Measurements from ENCODE around the gene CALHM6. TPM values are rescaled to one million over a fixed set of nuclear protein-coding genes. Genes with fewer than 3 reads are reported as not detected.

Gene CALHM6
- total RNA-seq, 2 experiments from 2014 or later: 10.9 to 11.3 TPM

DNA sequence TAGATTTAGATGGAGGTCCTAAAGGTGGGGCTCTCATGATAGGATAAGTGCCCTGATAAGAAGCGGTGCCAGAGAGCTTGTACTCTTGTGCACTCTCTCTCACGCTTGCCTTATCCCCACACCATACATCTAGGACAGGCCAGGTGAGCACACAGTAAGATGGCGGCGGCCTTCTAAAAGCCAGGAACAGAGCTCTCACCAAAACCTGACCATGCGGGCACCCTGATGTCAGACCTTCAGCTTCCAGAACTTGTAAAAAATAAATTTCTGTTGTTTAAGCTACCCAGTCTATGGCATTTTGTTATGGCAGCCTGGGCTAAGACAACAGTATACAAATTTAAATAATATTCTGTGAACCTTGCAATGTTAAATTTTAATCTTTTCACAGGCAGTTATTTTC lies 40.8 kb upstream of the CALHM6 start:
- peaks cover 3% of the 10 kb centered on the region for H3K4me1 Mint-ChIP-seq (ENCODE audit: low read depth)
- H3K27me3 Mint-ChIP-seq: no peaks in the 10 kb centered on the region
- no peaks in the 10 kb centered on the region for H3K36me3 Mint-ChIP-seq (ENCODE audit: low read depth)
- TF ChIP-seq, protein P1, sequence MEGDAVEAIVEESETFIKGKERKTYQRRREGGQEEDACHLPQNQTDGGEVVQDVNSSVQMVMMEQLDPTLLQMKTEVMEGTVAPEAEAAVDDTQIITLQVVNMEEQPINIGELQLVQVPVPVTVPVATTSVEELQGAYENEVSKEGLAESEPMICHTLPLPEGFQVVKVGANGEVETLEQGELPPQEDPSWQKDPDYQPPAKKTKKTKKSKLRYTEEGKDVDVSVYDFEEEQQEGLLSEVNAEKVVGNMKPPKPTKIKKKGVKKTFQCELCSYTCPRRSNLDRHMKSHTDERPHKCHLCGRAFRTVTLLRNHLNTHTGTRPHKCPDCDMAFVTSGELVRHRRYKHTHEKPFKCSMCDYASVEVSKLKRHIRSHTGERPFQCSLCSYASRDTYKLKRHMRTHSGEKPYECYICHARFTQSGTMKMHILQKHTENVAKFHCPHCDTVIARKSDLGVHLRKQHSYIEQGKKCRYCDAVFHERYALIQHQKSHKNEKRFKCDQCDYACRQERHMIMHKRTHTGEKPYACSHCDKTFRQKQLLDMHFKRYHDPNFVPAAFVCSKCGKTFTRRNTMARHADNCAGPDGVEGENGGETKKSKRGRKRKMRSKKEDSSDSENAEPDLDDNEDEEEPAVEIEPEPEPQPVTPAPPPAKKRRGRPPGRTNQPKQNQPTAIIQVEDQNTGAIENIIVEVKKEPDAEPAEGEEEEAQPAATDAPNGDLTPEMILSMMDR (IDR thresholded peaks at IDR 0.05): no peak
- H3K4me3 Mint-ChIP-seq: no peak overlapping the region
- no peak overlapping the region for H3K27ac Mint-ChIP-seq
- H3K9me3 Mint-ChIP-seq: no peaks in the 10 kb centered on the region
- DNase-seq (no peak), ATAC-seq (no peak)
- intact Hi-C loops (cut with micrococcal nuclease): no loop called here
- ChIA-PET CTCF (no interaction called here), POLR2A (interaction anchor here (0.6 to 1.2 kb wide), 2 partner anchors 67 to 118 kb away, joined by 3 read pairs; no protein-coding TSS in a partner anchor)

DNA sequence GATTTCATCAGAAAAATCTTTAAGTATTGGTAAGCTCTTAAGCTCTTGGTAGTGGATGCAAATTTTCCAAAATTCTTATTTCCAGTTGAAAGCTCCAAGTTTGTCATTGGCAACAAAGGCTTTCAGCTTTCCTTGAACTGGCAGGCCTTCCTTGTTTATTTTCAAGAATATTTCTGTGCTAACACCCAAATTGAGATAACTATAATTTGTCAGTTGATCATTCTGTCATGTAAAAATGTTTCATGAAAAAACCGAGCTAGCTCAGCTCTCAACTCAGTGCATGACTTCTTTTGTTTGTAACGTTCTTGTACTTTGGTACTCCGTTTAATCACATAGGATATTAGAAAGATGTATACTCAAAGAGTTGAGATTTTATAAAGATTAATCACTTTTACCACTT lies 38.9 kb upstream of the CALHM6 start:
- Mint-ChIP-seq H3K4me3 (no peak overlapping the region), H3K4me1 (ENCODE audit: low read depth) (peaks cover 3% of the 10 kb centered on the region), H3K27ac (no peak overlapping the region), H3K36me3 (ENCODE audit: low read depth) (no peaks in the 10 kb centered on the region), H3K27me3 (no peaks in the 10 kb centered on the region), H3K9me3 (no peaks in the 10 kb centered on the region)
- TF ChIP-seq, protein P1 (IDR thresholded peaks at IDR 0.05): no peak
- ATAC-seq (no peak), DNase-seq (no peak)
- ChIA-PET CTCF (interaction anchor here (1.2 kb wide), 1 partner anchor 139 kb away, joined by 4 read pairs; no protein-coding TSS in a partner anchor), POLR2A (no interaction called here)
- intact Hi-C loops (cut with micrococcal nuclease): no loop called here

DNA sequence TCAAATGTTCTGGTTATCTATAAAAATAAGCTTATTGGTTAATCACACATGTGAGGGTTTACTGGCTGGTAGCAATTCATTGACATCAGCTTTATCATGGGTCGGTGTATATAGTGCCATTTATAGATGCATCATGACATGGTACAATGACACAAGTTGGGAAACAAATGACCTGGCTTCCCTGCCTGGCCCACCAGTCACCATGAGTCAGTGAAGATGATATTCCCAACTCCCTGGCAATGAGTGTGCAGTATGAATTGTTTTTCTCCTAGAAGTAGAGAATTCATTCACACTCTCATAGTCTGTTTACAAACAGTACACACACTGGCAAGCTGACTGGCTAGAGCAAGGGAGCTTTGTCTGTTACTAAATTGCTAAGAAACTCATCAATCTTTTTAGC lies 37.2 kb upstream of the CALHM6 start:
- no peaks in the 10 kb centered on the region for H3K9me3 Mint-ChIP-seq
- ChIA-PET CTCF (interaction anchor here (1.3 kb wide), 1 partner anchor 13 kb away, joined by 4 read pairs; no protein-coding TSS in a partner anchor), POLR2A (interaction anchor here (0.5 to 0.8 kb wide), 2 partner anchors 17 to 56 kb away, joined by 3 read pairs; no protein-coding TSS in a partner anchor)
- intact Hi-C loops (cut with micrococcal nuclease): no loop called here
- no peaks in the 10 kb centered on the region for H3K4me1 Mint-ChIP-seq (ENCODE audit: low read depth)
- no peak overlapping the region for H3K27ac Mint-ChIP-seq
- H3K36me3 Mint-ChIP-seq (ENCODE audit: low read depth): no peaks in the 10 kb centered on the region
- no peak overlapping the region for H3K4me3 Mint-ChIP-seq
- no peak for ATAC-seq
- no peaks in the 10 kb centered on the region for H3K27me3 Mint-ChIP-seq
- DNase-seq: no peak
- TF ChIP-seq, protein P1 (IDR thresholded peaks at IDR 0.05): no peak

DNA sequence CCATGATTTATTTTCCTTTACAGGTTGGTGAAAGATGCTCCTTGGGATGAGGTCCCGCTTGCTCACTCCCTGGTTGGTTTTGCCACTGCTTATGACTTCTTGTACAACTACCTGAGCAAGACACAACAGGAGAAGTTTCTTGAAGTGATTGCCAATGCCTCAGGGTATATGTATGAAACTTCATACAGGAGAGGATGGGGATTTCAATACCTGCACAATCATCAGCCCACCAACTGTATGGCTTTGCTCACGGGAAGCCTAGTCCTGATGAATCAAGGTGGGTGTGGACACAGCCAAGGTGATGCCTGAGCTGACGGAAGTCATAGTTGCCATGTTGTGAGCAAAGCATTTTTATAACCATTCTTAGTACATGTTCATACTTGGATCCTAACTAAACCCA lies 34.6 kb upstream of the CALHM6 start:
- Mint-ChIP-seq H3K36me3 (ENCODE audit: low read depth) (no peaks in the 10 kb centered on the region), H3K27me3 (no peaks in the 10 kb centered on the region), H3K4me1 (ENCODE audit: low read depth) (no peaks in the 10 kb centered on the region), H3K4me3 (no peak overlapping the region), H3K27ac (no peak overlapping the region), H3K9me3 (no peaks in the 10 kb centered on the region)
- TF ChIP-seq, protein P1 (IDR thresholded peaks at IDR 0.05): no peak
- DNase-seq (no peak), ATAC-seq (no peak)
- ChIA-PET CTCF (interaction anchor here (1.4 kb wide), 1 partner anchor 23 kb away, joined by 3 read pairs; no protein-coding TSS in a partner anchor), POLR2A (no interaction called here)
- intact Hi-C loops (cut with micrococcal nuclease): no loop called here

DNA sequence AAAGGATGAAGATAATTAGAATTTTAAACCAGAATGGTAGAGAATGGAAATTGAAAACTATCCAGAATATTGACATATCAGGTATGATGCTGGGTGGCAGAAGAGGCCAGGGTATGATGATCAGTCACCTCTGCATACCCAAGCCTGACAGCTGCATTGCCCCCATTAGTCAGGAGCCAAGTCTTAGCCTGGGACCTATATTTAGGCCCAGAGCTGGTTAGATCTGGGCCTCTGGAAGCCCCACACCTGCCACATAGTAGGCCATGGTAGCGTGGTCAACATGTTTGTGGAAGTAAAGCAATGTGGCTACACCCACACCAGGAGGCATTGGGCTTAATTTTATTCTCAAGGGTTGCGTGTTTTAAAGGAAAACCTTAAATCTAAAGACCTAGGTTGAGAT lies 32.1 kb upstream of the CALHM6 start:
- POLR2A ChIA-PET: no interaction called here
- no peak overlapping the region for H3K4me3 Mint-ChIP-seq
- no peak for DNase-seq
- H3K27me3 Mint-ChIP-seq: no peaks in the 10 kb centered on the region
- H3K9me3 Mint-ChIP-seq: no peaks in the 10 kb centered on the region
- TF ChIP-seq, protein P1 (IDR thresholded peaks at IDR 0.05): no peak
- H3K27ac Mint-ChIP-seq: no peak overlapping the region
- H3K4me1 Mint-ChIP-seq (ENCODE audit: low read depth): no peaks in the 10 kb centered on the region
- intact Hi-C loops (cut with micrococcal nuclease): no loop called here
- no peak for ATAC-seq
- CTCF ChIA-PET: no interaction called here
- no peaks in the 10 kb centered on the region for H3K36me3 Mint-ChIP-seq (ENCODE audit: low read depth)

All from activated CD8-positive, alpha-beta T cell treated with anti-CD3 and anti-CD28 coated beads for 36 hours (primary cell).